HG02571 (cell line): Measurements from ENCODE around the gene TRMT61A.

Experiments
- ATAC-seq: cut with Tn5 transposase; IDR thresholded peaks from one replicate; pipeline ENCODE4 v1.9.1; 2021; ENCODE audit warnings: mild to moderate bottlenecking, moderate library complexity; ENCODE audit not compliant: unreplicated experiment

Gene TRMT61A

DNA sequence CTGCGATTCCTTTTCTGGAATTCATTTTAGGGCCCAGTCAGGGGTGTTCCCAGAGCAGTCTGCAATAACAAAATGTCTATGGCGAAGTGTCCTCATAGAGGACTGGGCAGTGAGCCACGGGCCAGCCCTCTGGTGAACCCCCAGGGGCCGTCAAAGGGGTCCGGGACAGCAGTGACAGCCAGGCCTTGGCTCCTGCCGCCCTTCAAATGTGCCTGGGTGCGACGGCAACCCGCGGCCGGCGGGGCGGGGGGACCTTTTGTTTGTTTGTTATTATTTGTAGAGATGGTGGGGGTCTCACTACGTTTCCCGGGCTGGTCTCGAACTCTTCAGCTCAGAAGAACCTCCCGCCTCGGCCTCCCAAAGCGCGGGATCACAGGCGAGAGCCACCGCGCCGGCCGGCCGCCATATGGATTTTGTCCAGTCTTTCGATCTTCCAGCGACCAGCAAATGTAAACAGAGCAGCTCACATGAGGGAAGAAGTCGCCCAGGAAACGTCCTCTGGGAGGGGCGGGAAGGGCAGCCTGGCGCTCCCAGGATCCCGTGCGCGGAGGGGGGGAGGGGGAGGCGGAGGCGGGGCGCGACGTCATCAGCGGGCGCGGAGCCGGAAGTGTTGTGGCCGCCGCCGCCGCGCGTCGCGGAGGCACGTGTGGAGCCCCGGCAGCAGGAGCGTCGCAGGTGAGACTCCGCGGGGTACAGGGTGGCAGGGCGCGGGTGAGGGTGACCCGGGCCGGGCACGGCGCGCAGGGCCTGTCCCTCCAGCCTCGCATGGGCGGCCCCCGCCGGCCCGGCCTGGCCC is at the start of gene TRMT61A:
TRMT61A (plus strand) TSS at position 610 of the 796 bp plus-strand sequence. CDS start 783 bp downstream, outside the sequence.
- ATAC-seq, result no peak

DNA sequence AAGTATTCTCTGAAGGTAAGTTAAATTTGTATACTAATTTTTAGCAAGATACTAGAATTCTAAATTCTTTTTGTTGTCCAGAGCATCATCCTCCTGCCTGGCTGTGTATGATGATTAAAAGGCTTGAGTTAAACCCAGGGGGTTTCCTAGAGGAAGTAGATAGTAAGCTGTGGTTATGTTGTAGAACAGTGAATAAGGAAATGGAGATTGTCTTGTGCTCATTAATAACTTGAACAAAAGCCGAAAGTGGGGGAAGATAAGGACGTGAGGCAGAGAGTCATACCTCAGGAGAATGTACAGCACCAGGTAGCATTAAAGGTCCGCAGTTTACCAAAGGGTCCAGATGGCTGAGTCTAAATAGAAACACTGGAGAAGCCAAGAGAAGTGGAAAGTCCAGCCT is 48.4 kb upstream of the TRMT61A start:
- no peak for ATAC-seq

DNA sequence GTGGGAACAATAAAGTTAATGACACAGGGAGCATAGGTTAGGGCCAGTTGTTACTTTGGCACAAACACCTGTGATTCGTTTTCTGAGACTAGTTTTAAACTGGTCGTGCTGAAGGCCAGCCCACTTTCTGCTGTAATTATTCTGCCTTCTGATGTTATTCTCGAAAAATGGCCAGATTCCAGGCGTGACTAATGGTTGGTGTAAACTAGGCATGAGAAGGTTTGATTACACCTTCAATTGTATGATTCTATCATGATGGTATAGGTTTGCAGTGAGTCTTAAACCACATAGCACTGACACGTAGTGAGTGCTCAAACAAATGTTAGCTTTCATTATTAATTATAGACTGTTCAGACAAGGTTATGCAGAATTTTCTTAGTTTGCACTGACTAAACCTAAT is 45.4 kb upstream of the TRMT61A start:
- ATAC-seq, result no peak

DNA sequence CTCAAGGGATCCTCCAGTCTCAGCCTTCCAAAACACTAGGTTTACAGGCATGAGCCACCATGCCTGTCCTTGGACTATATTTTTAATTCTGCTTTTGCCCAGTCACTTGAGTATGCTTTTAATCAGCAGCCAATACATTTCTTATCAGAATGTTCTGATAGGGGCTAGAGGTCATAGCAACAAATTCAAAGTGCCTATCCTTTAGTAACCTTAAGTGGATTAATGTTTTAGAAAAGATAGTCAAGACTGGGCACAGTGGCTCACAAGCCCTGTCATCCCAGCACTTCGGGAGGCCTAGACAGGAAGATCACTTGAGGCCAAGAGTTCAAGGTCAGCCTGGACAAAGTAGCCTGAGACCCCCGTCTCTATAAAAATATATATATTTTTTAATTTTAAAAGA is 43.5 kb upstream of the TRMT61A start:
- ATAC-seq, result no peak

DNA sequence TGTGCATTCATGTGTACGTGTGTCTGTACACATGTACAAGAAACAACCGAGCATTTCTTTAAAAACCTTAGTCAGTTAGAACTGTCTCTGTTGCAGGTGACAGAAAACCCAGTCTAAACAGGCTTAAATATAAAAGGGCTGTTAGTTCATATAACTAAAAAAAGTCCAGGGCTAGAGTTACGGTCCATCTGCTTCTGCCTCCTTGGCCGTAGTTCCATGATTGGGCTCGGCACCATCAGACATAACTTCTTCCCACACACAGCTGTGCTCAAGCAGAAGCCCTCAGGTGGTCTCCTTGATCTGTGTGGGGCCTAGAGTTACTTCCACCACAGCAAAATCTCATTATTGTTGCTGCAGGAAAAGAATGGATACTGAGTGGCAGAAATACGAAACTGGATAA is 40.9 kb upstream of the TRMT61A start:
- no peak for ATAC-seq

DNA sequence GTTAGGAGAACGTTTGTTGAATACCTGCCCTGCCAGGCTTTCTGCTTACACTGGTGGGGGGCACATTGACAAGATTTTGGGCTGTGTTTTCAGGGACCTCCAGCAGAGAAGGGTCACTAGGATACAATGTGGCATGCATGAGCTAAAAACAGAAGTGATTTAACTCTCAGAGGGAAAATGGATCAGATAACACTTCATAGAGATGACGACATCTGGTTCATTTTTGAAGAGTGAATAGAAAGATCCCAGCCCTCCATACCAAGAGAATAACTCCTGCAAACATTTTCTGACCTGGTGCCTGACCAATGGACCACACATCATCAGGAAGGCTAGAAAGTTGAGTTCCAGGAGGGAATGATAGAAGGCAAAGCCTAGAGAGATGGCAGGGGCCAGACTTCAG is 40.0 kb upstream of the TRMT61A start:
- ATAC-seq, result no peak

DNA sequence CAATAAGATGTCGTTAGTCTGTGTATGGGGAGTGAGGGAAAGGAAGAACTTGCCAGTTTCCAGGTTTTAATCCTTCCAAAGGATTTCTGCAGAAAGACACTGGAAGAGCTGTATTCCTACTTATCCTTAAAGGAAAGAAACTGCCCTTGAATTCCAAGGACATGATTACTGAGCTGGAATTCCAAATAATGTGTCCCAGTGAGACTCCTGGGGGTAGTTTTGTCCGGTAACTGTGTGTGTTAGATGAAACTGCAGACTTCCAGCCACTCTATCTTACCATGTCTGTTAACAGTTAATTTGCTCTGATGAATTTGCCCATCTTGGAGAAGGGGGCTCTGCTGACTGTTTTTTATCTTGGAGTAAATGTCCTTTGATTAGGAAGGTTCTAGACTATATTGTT is 39.4 kb upstream of the TRMT61A start:
- no peak for ATAC-seq

DNA sequence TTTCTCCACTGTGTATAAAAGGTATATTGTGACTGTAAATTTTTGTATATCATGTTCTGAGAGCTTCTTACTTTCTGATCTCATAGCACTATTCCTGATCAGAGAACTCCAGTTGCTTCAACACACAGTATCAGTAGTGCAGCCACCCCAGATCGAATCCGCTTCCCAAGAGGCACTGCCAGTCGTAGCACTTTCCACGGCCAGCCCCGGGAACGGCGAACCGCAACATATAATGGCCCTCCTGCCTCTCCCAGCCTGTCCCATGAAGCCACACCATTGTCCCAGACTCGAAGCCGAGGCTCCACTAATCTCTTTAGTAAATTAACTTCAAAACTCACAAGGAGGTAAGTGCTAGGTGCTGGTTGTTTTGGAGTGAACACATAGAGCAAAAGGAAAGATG is 37.3 kb upstream of the TRMT61A start:
- ATAC-seq, result no peak

DNA sequence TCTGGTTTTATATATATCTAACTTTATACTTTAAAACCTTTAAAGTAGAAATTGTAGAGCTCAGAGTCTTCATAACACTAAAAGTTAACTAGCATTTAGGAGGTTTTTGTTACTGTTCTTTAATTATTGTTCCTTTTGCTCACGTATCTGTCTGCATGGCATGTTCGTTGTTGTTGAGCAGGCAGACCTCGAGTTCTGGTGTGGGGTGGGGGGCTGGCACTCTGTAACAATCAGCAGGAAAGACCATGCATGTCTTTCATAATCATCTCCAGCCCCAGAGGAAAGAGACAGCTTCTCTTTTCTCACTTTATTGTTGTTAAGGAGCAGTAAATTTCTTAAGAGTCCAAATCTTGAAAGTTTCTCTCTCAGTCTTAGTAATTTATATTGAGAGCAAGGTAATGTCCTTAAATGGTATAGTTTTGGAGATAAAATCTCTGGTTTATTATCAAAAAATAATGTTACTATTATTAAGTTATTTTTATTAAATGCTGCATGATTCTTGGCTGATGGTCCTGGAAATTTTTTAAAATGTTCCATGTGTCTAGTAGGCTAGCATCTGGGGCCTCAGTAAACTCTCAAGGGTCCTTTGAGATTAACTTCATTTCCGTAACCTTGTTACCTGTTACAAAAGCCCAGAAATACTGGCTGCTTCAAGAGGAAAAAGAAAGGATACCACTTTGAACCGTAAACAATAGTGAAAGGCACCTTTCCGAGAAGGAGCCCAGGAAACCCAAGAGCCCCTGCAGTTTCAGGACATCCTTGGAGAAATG is 36.7 kb upstream of the TRMT61A start:
- ATAC-seq, result no peak

DNA sequence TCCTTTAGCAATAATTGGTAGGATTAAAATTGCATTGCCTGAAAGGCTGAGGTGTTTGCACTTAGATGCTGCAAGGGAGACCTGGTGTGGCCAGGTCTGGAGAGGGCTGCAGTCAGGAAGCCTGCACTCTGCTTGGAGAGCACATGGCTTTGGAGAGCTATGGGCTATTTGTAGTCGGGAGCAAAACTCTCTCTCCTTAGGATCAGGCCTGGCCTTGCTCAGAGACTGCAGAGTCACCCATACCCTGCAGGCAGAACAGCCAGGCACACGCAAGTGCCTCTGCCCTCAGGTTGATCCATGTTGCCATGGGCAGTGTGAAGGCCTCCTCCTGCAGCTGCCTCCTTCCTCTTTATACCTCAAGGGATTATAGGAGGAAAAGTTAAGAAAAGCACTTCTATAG is 33.1 kb upstream of the TRMT61A start:
- ATAC-seq, result no peak

DNA sequence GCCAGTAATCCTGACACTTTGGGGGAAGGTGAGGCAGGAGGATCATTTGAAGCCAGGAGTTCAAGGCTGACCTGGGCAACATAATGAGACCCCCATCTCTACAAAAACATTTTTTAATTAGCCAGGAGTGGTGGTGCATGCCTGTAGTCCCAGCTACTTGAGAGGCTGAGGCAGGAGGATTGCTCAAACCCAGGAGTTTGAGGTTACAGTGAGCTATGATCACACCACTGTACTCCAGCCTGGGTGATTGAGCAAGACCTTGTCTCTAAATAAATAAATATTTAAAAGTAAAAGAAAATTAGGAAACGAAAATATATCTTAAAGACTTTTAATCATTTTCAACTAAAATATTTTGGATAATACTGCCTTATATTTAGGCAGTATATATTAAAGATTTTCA is 32.2 kb upstream of the TRMT61A start:
- no peak for ATAC-seq

DNA sequence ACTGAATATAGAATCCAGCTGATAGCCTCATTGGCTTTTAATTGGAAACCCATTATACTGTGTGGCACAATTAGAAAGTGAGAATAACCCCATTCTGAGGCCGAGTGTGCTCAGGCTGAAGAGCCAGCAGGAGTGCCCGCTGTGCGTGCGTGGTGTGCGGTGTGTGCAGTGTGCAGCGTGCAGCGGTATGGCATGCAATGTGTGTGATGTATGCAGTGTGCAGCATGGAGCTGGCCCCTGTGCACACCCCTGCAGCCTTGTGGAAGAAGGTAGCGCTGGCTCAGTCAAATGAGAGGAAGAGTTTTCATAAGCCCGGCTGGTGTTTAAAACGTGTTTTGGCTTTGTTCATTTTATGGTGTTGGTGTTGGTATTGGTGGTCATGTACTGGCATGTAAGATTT is 29.3 kb upstream of the TRMT61A start:
- no peak for ATAC-seq

DNA sequence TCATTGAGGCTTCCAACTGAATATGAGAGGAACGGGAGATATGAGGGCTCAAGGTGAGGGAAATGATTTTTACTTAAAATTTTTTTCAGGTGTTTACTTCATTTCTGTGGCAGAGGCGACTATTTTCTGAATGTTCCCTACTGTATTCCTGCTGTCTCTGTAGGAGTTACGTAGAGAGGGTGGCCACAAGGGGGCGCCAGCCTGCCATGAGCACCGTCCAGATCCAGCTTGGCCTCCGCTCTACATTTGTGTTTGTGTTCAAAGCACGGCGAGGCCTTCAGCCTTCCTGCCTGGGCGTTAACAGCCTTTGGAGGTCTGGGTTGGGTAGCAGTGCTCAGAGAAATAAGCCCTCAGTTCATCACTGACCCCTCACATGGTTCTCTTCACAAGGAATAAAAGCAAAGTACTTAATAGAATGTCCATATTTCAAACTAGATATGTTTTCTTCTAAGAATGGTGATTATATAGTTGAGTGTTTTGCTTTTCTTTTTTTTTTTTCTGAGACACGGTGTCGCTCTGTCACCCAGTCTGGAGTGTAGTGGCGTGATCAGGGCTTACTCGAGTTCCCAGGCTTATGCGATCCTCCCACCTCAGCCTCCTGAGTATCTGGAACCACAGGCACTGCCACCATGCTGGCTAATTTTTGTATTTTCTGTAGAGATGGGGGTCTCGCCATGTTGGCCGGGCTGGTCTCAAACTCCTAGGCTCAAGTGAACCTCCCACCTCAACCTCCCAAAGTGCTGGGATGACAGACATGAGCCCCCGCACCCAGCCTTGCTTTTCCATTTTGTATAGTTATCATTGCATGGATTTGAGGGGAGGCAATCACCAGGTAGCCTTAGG is 28.6 kb upstream of the TRMT61A start:
- no peak for ATAC-seq

DNA sequence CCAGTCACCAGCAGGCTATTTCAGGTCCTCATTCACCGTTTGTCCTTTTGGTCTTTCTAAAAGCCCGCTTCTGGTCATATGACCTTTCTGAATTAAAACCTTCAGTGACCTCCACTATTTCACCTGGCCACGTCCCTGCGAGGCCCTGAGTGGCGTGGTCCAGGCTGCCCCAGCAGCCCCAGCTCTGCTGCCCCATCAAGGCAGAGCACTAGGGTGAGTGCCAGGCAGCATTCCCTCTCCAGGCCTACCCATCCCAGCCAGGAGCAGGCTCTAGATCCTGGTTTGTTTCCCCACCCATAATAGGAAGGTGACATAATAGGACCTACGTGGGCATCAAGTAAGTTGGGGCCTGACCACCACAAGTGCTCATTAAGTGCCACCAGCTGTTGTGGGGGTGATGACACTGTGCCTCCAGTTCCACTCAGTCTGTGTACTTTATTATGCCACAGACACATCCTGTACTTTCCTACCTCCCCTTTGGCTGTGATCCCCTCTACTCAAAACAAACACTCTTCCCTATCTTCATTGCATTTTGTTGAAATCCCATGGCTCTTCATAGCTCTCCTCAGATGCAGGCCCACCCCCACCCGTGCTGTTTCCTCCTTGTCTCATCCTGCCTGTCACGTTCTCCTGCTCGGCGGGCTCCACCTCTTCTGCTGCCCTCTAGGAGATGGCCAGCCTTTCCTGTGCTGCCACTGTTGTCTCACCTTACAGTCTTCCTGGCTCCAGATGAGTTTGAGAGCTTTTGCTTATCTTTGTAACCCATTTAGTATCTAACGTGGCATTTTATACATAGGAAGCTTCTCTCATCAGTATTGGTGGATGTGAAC is 27.7 kb upstream of the TRMT61A start:
- ATAC-seq, result no peak

DNA sequence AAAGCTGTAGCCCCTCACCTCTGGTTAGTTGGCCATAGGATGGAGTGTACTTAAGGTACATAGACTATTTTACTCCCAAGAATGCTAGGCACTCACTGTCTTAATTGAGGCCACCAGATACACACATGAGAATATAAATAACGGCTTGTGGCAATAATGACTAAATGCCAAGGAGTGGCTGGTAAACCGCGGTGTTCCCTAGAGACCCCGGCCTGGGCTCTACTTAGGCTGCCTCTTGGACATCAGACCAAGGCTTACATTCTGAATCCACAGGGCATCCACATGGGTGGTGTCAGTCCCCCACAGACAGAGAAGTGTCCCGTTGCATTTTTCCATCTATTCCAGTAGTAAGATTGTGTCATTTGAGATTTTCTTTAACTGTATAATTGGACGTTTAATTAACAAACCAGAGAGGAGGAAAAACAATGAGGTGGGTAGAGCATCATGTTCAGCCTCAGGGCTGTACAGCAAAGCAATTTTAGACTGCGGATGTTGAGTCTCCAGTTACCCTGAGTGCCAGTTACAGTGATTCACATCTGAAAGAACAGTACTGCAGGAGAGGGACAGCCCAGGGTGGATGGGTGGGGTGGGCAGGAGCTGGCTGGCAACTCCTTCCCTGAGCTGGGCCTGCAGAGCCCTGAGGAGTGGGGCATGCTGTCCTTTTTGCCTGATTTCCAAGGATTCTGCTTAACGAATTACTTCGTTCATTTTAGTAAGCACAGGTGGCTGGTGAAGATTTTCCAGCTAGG is 26.9 kb upstream of the TRMT61A start:
- ATAC-seq, result no peak

DNA sequence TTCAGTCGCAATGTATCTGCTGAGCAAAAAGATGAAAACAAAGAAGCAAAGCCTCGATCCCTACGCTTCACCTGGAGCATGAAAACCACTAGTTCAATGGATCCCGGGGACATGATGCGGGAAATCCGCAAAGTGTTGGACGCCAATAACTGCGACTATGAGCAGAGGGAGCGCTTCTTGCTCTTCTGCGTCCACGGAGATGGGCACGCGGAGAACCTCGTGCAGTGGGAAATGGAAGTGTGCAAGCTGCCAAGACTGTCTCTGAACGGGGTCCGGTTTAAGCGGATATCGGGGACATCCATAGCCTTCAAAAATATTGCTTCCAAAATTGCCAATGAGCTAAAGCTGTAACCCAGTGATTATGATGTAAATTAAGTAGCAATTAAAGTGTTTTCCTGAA is 26.1 kb upstream of the TRMT61A start:
- no peak for ATAC-seq

DNA sequence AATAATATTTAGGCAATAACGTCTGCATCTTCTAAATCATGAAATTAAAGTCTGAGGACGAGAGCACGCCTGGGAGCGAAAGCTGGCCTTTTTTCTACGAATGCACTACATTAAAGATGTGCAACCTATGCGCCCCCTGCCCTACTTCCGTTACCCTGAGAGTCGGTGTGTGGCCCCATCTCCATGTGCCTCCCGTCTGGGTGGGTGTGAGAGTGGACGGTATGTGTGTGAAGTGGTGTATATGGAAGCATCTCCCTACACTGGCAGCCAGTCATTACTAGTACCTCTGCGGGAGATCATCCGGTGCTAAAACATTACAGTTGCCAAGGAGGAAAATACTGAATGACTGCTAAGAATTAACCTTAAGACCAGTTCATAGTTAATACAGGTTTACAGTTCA is 25.7 kb upstream of the TRMT61A start:
- no peak for ATAC-seq

DNA sequence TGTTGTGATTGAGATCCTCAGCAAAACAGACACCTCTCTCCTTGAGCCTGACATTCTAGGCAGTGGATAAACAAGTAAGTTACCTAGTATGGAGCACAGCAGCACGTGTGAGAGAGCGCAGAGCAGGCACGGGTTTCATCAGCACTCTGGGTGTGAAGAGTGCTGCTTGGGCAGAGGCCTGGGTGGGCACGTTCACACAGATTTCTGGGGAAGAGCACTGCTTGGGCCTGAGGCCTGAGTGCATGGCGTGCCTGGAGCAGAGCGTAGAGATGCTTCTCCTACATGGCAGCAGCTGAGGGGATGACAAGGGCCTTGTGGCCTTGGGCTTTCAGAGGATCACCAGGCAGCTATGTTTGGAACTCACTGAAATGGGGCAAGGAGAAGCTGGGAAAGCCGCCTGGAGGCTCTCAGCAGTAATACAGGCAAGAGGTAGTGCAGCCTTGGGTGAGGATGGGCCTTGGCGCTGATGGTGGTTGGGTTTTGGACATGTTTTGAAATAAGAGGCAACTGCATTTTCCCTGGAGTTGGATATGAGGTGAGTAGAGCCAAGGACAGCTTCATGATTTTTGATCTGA is 23.9 kb upstream of the TRMT61A start:
- no peak for ATAC-seq

DNA sequence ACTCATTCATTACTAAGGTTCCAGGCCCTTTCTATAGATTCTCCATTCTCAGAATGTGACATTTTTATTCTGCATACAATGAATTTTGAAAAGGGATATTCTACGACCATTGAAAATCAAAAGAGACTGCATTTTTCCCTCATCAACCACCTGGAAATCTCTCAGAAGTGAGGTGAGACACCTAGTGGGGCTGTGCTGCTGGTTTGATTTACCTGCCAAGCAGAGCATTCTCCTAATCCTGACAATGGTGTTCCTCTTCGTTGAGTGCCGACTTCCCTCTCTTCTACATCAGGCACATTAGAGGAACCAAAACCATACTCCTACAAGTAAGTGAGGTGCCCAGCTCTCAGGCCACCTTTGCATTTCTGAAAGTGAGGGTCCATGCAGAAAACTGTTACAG is 21.2 kb upstream of the TRMT61A start:
- no peak for ATAC-seq
